H9 (cell line): Measurements from ENCODE around the gene TIMM8A. TPM values are rescaled to one million over a fixed set of nuclear protein-coding genes. Genes with fewer than 3 reads are reported as not detected.

Source experiments
- DNase-seq: peaks from one replicate; pipeline ENCODE4 v3.0.0-alpha.2; 2017
- H2AFZ ChIP-seq: one replicate; pipeline ENCODE4 v1.6.1; 2013; ENCODE audit warnings: mild to moderate bottlenecking, low read length, control low read depth, moderate library complexity
- H2AK5ac ChIP-seq: 2 replicates; pipeline ENCODE4 v1.6.1; 2013; ENCODE audit warnings: low read length, control low read depth, mixed read lengths; ENCODE audit not compliant: insufficient read length
- H2BK120ac ChIP-seq: one replicate; pipeline ENCODE4 v1.6.1; 2013; ENCODE audit warnings: low read depth, mild to moderate bottlenecking, low read length, control low read depth, inconsistent platforms; ENCODE audit not compliant: poor library complexity, severe bottlenecking
- H2BK12ac ChIP-seq: 2 replicates; pipeline ENCODE4 v1.6.1; 2013; ENCODE audit warnings: low read length, control low read depth, mixed read lengths, low read depth; ENCODE audit not compliant: insufficient read length
- H2BK15ac ChIP-seq: 2 replicates; pipeline ENCODE4 v1.6.1; 2013; ENCODE audit warnings: low read depth, low read length, control low read depth
- H2BK20ac ChIP-seq: one replicate; pipeline ENCODE4 v1.6.1; 2013; ENCODE audit warnings: low read depth, mild to moderate bottlenecking, low read length, control low read depth, inconsistent platforms; ENCODE audit not compliant: poor library complexity, severe bottlenecking
- H2BK5ac ChIP-seq: 2 replicates; pipeline ENCODE4 v1.6.1; 2013; ENCODE audit warnings: low read length, control low read depth, mixed read lengths; ENCODE audit not compliant: insufficient read length
- H3K14ac ChIP-seq: 2 replicates; pipeline ENCODE4 v1.6.1; 2013; ENCODE audit warnings: low read length, control low read depth; ENCODE audit not compliant: insufficient read depth
- H3K18ac ChIP-seq: 2 replicates; pipeline ENCODE4 v1.6.1; 2013; ENCODE audit warnings: low read depth, mild to moderate bottlenecking, mixed read lengths, low read length, control low read depth; ENCODE audit not compliant: insufficient read length
- H3K23ac ChIP-seq: 2 replicates; pipeline ENCODE4 v1.6.1; 2013; ENCODE audit warnings: low read length, control low read depth, mixed read lengths, low read depth; ENCODE audit not compliant: insufficient read length
- H3K23me2 ChIP-seq: 2 replicates; pipeline ENCODE4 v1.6.1; 2013; ENCODE audit warnings: low read depth, mild to moderate bottlenecking, mixed read lengths, low read length, control low read depth; ENCODE audit not compliant: insufficient read length, poor library complexity, severe bottlenecking
- H3K27ac ChIP-seq: 2 replicates; pipeline ENCODE4 v1.5.1; 2013; ENCODE audit warnings: low read length, control low read depth, mixed read lengths, low read depth; ENCODE audit not compliant: insufficient read length
- H3K27me3 ChIP-seq: 2 replicates; pipeline ENCODE4 v1.6.1; 2013; ENCODE audit warnings: low read length, control low read depth, inconsistent platforms; ENCODE audit not compliant: insufficient read depth
- H3K4ac ChIP-seq: 2 replicates; pipeline ENCODE4 v1.6.1; 2013; ENCODE audit warnings: low read depth, mild to moderate bottlenecking, control low read depth, inconsistent platforms, low read length, moderate library complexity
- H3K4me1 ChIP-seq: 2 replicates; pipeline ENCODE4 v1.6.1; 2013; ENCODE audit warnings: low read length, control low read depth, inconsistent platforms; ENCODE audit not compliant: insufficient read depth
- H3K4me2 ChIP-seq: 2 replicates; pipeline ENCODE4 v1.6.1; 2013; ENCODE audit warnings: low read length, control low read depth, mixed read lengths; ENCODE audit not compliant: insufficient read length, insufficient read depth
- H3K56ac ChIP-seq: 2 replicates; pipeline ENCODE4 v1.6.1; 2013; ENCODE audit warnings: low read depth, mild to moderate bottlenecking, mixed read lengths, low read length, control low read depth; ENCODE audit not compliant: insufficient read length
- H3K79me1 ChIP-seq: 2 replicates; pipeline ENCODE4 v1.6.1; 2013; ENCODE audit warnings: low read depth, mild to moderate bottlenecking, moderate library complexity, low read length, control low read depth, inconsistent platforms; ENCODE audit not compliant: insufficient read depth, poor library complexity, severe bottlenecking
- H3K79me2 ChIP-seq: 2 replicates; pipeline ENCODE4 v1.6.1; 2013; ENCODE audit warnings: low read length, control low read depth, inconsistent platforms; ENCODE audit not compliant: insufficient read depth
- H3K9ac ChIP-seq: 2 replicates; pipeline ENCODE4 v1.6.1; 2013; ENCODE audit warnings: low read length, control low read depth, mixed read lengths; ENCODE audit not compliant: insufficient read length; ENCODE audit errors: extremely low read depth
- H3K9me3 ChIP-seq: one replicate; pipeline ENCODE4 v1.6.1; 2013; ENCODE audit warnings: low read depth, low read length, inconsistent platforms; ENCODE audit not compliant: control insufficient read depth
- H3T11ph ChIP-seq: one replicate; pipeline ENCODE4 v1.6.1; 2013; ENCODE audit warnings: mild to moderate bottlenecking, low read length, control low read depth, inconsistent platforms
- H4K20me1 ChIP-seq: one replicate; pipeline ENCODE4 v1.6.1; 2013; ENCODE audit not compliant: control insufficient read depth, insufficient read length, insufficient read depth
- H4K5ac ChIP-seq: 2 replicates; pipeline ENCODE4 v1.6.1; 2013; ENCODE audit warnings: low read depth, mild to moderate bottlenecking, mixed read lengths, low read length, control low read depth; ENCODE audit not compliant: insufficient read length
- H4K8ac ChIP-seq: replicated peaks from 2 replicates; pipeline ENCODE4 v1.6.1; 2013; ENCODE audit warnings: low read length, control low read depth, mixed read lengths, low read depth; ENCODE audit not compliant: insufficient read length
- H4K91ac ChIP-seq: 2 replicates; pipeline ENCODE4 v1.6.1; 2013; ENCODE audit warnings: low read depth, mild to moderate bottlenecking, moderate library complexity, mixed read lengths, low read length, control low read depth; ENCODE audit not compliant: insufficient read length
- H3K27ac Mint-ChIP-seq, 3 experiments: 2 replicates in 2 of 3; 3 replicates in 1 of 3; pipeline ENCODE4 v1.8.0; 2020 to 2021; ENCODE audit warnings: mixed read lengths in 3 of 3, mild to moderate bottlenecking in 1 of 3, moderate library complexity in 1 of 3
- H3K27me3 Mint-ChIP-seq: 2 replicates; pipeline ENCODE4 v1.8.0; 2021; ENCODE audit warnings: low read depth, mild to moderate bottlenecking, moderate library complexity, mixed read lengths
- H3K36me3 Mint-ChIP-seq, 3 experiments: 2 replicates in 2 of 3; 3 replicates in 1 of 3; pipeline ENCODE4 v1.8.0; 2020 to 2021; ENCODE audit warnings: low read depth in 3 of 3, mixed read lengths in 3 of 3; ENCODE audit not compliant: insufficient read depth in 1 of 3
- H3K4me1 Mint-ChIP-seq, 2 experiments: 2 replicates each; pipeline ENCODE4 v1.8.0; 2020; ENCODE audit warnings: mixed read lengths in 2 of 2
- H3K4me3 Mint-ChIP-seq, 2 experiments: 2 replicates in 1 of 2; 3 replicates in 1 of 2; pipeline ENCODE4 v1.8.0; 2020 to 2021; ENCODE audit warnings: mild to moderate bottlenecking in 2 of 2, mixed read lengths in 2 of 2, moderate library complexity in 1 of 2
- H3K9me3 Mint-ChIP-seq, 2 experiments: 2 replicates in 1 of 2; 3 replicates in 1 of 2; pipeline ENCODE4 v1.8.0; 2020; ENCODE audit warnings: mild to moderate bottlenecking in 2 of 2, mixed read lengths in 2 of 2, moderate library complexity in 1 of 2
- WGBS: extraction: QIAGEN DNeasy Blood & Tissue Kit; methylation state at CpG from one replicate; pipeline ENCODE4 v1.1.7; 2013; ENCODE audit warnings: missing lambda C conversion rate, low lambda C conversion rate, mixed read lengths; ENCODE audit not compliant: insufficient read length; ENCODE audit errors: extremely low coverage; 5-methylcytosine and 5-hydroxymethylcytosine counted together
- total RNA-seq: library from RNA; stranded (reverse); gene quantifications from 2 replicates; pipeline ENCODE4 v1.2.1, GENCODE V29; 2021
- TF ChIP-seq, protein P1 (sequence below): fragments of 200-600 bp; sonication (generic); conservative IDR thresholded peaks from 3 replicates; pipeline ENCODE4 v1.8.0; 2021; ENCODE audit warnings: antibody characterized with exemption, mild to moderate bottlenecking

TIMM8A gene
- total RNA-seq, 1 experiment from 2014 or later: 40.2 TPM

DNA sequence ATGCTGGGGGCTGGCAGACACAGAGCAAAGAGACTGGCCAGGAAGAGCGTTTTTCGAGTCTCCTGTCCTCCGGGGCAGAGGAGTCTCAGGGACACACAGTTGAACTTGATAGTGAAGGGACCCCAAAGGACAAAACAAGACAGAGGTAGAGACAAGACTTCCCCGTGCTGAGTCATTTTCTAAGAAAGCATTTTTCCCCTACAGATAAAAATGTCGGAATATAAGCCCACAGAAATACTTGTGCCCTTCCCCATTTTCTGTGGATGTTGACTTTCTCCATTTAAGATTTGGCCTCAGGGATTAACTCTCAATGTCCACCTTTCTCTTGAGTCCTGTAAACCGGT lies 38.0 kb upstream of the TIMM8A start:
- Mint-ChIP-seq H3K27me3 (no peaks in the 10 kb centered on the region; the same call in 1 of the 2 replicates), H3K36me3 (peaks cover 5 to 8% (median 7%) of the 10 kb centered on the region in 3 experiments), H3K4me3 (no peak overlapping the region), H3K4me1 (peaks cover 7 to 13% of the 10 kb centered on the region in 2 experiments), H3K27ac (no peak overlapping the region), H3K9me3 (peaks cover 52 to 59% of the 10 kb centered on the region in 2 experiments)
- Histone ChIP-seq H3K23me2 (no peaks in the 10 kb centered on the region), H3K79me1 (no peaks in the 10 kb centered on the region), H3K4ac (no peak overlapping the region), H3K27me3 (no peaks in the 10 kb centered on the region), H4K91ac (no peak overlapping the region), H2BK20ac (no peak overlapping the region), H3K23ac (no peak overlapping the region), H2BK12ac (no peak overlapping the region), H3T11ph (no peak overlapping the region), H3K79me2 (no peaks in the 10 kb centered on the region), H2BK120ac (no peak overlapping the region), H2BK15ac (no peak overlapping the region), H3K9ac (no peak overlapping the region), H3K4me1 (no peaks in the 10 kb centered on the region; the same call in 1 of the 2 replicates), H4K5ac (no peak overlapping the region), H3K4me2 (no peak overlapping the region), H3K18ac (no peak overlapping the region), H2AFZ (no peak overlapping the region), H4K8ac (no peak overlapping the region), H4K20me1 (no peaks in the 10 kb centered on the region), H2AK5ac (no peak overlapping the region), H3K56ac (no peak overlapping the region), H3K9me3 (peaks cover 40% of the 10 kb centered on the region), H3K27ac (no peak overlapping the region), H2BK5ac (no peak overlapping the region), H3K14ac (no peak overlapping the region)
- no peak for DNase-seq
- no CpG with 5 or more reads among the region's 6 CpGs for WGBS
- TF ChIP-seq, protein P1, sequence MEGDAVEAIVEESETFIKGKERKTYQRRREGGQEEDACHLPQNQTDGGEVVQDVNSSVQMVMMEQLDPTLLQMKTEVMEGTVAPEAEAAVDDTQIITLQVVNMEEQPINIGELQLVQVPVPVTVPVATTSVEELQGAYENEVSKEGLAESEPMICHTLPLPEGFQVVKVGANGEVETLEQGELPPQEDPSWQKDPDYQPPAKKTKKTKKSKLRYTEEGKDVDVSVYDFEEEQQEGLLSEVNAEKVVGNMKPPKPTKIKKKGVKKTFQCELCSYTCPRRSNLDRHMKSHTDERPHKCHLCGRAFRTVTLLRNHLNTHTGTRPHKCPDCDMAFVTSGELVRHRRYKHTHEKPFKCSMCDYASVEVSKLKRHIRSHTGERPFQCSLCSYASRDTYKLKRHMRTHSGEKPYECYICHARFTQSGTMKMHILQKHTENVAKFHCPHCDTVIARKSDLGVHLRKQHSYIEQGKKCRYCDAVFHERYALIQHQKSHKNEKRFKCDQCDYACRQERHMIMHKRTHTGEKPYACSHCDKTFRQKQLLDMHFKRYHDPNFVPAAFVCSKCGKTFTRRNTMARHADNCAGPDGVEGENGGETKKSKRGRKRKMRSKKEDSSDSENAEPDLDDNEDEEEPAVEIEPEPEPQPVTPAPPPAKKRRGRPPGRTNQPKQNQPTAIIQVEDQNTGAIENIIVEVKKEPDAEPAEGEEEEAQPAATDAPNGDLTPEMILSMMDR: no peak
